Cerebellar cortex (tissue), 1 donor: ENCODE data around the gene CDH13.

ENCODE experiments used
- DNase-seq: peaks from one replicate; pipeline ENCODE4 v3.0.0-alpha.2; 2015; ENCODE audit warnings: low spot score

Gene CDH13

GRCh38 chr16:83439412-83439811, 812.6 kb downstream of the CDH13 start:
- no peak for DNase-seq

- peak; percentile 31 for DNase-seq
These were observed 814.7 kb downstream of the CDH13 start for GRCh38 chr16:83441517-83441916.

GRCh38 chr16:83443972-83444371, 817.2 kb downstream of the CDH13 start:
- DNase-seq, result no peak

- DNase-seq, result no peak
These were observed 820.8 kb downstream of the CDH13 start for GRCh38 chr16:83447560-83447959.

- no peak for DNase-seq
These were observed 823.1 kb downstream of the CDH13 start for GRCh38 chr16:83449861-83450260.

GRCh38 chr16:83453977-83454376, 827.2 kb downstream of the CDH13 start:
- no peak for DNase-seq

- peak; percentile 36 for DNase-seq
These were observed 828.9 kb downstream of the CDH13 start for GRCh38 chr16:83455716-83456115.

- DNase-seq, result no peak
These were observed 830.2 kb downstream of the CDH13 start for GRCh38 chr16:83456934-83457333.

- DNase-seq, result no peak
These were observed 831.8 kb downstream of the CDH13 start for GRCh38 chr16:83458612-83459011.

GRCh38 chr16:83464991-83465390, 838.2 kb downstream of the CDH13 start:
- DNase-seq, result no peak

GRCh38 chr16:83470416-83470815, 843.6 kb downstream of the CDH13 start:
- no peak for DNase-seq

GRCh38 chr16:83472776-83473501, 846.2 kb downstream of the CDH13 start:
- no peak for DNase-seq

GRCh38 chr16:83473926-83474650, 847.3 kb downstream of the CDH13 start:
- DNase-seq, result no peak

GRCh38 chr16:83475108-83475507, 848.3 kb downstream of the CDH13 start:
- no peak for DNase-seq

GRCh38 chr16:83481589-83481988, 854.8 kb downstream of the CDH13 start:
- DNase-seq, result no peak

GRCh38 chr16:83482545-83483162, 855.9 kb downstream of the CDH13 start:
- DNase-seq, result peak; percentile 42

- no peak for DNase-seq
These were observed 863.3 kb downstream of the CDH13 start for GRCh38 chr16:83490073-83490472.

- no peak for DNase-seq
These were observed 867.7 kb downstream of the CDH13 start for GRCh38 chr16:83494459-83494858.

GRCh38 chr16:83501481-83501880, 874.7 kb downstream of the CDH13 start:
- DNase-seq, result no peak

- no peak for DNase-seq
These were observed 881.5 kb downstream of the CDH13 start for GRCh38 chr16:83508295-83508694.

GRCh38 chr16:83509316-83509715, 882.5 kb downstream of the CDH13 start:
- DNase-seq, result no peak

- DNase-seq, result no peak
These were observed 884.1 kb downstream of the CDH13 start for GRCh38 chr16:83510906-83511305.
